ENCODE results near the gene SULT1A1. TPM values are rescaled to one million over a fixed set of nuclear protein-coding genes. Genes with fewer than 3 reads are reported as not detected.
"Not testable (repeated sequence)": the region's sequence is repeated elsewhere in the genome, so short reads cannot be mapped to it uniquely, and the experiment has no call there.

SULT1A1 gene
- 5.8 and 6.4 TPM in 2 replicates for total RNA-seq

- intact Hi-C loops (cut with micrococcal nuclease) = no loop called here
Observed at GRCh38 chr16:28609631-28610594, at the start of gene SULT1A1. TSS of gene SULT1A1 (minus strand) at chr16:28610044. CDS start at chr16:28608855, 1,189 bp downstream.

DNA sequence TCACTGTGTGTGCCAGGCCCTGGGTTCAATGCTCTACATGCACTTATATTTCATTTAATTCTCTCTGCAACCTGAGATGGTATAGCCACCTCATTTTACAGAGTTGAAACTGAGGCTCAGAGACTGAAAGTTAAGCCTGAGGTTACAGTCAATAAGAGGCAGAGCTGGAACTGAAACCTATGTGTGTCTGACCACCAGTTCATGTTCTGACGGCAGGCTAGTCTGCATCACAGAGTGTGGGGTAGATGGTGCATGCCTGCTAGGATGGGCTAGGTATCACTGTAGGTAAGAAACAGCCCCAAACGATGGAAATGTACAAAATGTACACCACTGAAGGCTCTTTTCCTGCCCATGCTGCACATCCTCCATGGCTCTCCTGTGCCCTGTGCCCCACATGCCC, 30.1 kb upstream of the SULT1A1 start:
- intact Hi-C loops (cut with micrococcal nuclease) = not testable (repeated sequence)

GRCh38 chr16:28638359-28638758, 28.5 kb upstream of the SULT1A1 start:
- intact Hi-C loops (cut with micrococcal nuclease) = not testable (repeated sequence)

DNA sequence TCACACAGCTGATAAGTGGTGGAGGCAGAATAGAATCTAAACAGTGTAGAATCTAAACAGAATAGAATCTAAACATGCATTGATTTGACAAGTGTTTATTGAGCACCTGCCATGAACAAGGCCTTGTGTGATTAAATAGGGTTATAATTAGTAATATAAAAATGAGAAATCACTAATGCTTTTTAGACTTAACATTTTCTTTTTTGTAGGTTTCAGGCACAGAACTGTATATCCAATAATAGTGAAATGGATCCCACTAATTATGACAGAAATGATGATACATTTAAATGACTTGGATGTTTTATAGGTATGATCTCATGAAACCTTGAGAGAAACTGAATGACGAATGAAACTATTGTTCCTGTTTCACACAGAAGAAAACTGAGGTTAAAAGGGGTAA, 27.9 kb upstream of the SULT1A1 start, which contains the start of gene NPIPB8:
Gene NPIPB8, plus strand, starts transcription at position 301 of the 400 bp plus-strand sequence. CDS start 296 bp downstream, outside the sequence.
- intact Hi-C loops (cut with micrococcal nuclease) = not testable (repeated sequence)

DNA sequence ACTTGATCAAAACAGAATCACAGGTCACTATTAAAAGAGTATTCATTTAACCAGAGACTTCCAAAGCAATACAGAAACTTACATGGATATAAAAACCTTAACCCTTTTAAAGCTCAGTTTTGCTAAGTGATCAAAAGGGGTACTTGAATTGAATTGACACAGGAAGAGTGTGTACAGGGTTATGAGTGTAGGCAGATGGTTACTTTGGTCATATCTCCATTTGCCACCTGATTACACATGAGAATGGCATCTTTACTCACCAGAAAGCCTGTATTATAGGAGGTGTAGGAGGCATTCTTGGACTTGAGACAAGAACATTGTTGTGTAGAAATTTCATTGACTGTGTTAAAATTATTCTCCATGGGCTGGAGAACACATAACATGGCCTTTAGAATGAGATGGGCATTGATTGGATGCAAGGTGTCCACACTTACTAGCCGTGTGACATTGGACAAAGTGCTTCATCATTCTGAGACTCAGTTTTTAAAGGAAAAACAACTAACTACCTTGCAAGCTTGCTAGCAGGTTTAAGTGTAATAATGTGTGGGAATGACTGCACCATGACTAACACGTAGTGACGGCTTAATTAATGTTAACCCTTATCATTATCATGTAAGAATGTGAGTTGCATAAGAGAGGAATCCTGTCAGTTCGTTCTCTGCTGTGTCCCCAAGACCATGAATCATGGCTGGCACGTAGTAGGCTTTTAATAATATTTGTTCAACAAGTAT, 26.4 kb upstream of the SULT1A1 start:
- intact Hi-C loops (cut with micrococcal nuclease) = not testable (repeated sequence)

DNA sequence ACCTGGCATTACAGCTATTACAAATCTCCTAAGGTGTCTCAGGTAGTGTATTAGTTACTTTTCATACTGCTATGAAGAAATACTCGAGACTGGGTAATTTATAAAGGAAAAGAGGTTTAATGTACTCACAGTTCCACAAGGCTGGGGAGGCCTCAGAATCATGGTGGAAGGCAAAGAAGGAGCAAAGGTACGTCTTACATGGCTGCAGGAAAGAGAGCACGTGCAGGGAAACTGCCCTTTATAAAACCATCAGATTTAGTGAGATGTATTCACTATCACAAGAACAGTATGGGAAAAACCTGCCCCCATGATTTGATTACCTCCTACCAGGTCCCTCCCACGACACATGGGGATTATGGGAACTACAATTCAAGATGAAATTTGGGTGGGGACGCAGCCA, 21.1 kb upstream of the SULT1A1 start:
- intact Hi-C loops (cut with micrococcal nuclease) = not testable (repeated sequence)

- intact Hi-C loops (cut with micrococcal nuclease) = loop anchor here (1.0 to 10.0 kb wide), 2 partner anchors 128 to 346 kb away; partner anchors contain the start of genes APOBR and CLN3
Observed at GRCh38 chr16:28623172-28623711, 13.4 kb upstream of the SULT1A1 start.

DNA sequence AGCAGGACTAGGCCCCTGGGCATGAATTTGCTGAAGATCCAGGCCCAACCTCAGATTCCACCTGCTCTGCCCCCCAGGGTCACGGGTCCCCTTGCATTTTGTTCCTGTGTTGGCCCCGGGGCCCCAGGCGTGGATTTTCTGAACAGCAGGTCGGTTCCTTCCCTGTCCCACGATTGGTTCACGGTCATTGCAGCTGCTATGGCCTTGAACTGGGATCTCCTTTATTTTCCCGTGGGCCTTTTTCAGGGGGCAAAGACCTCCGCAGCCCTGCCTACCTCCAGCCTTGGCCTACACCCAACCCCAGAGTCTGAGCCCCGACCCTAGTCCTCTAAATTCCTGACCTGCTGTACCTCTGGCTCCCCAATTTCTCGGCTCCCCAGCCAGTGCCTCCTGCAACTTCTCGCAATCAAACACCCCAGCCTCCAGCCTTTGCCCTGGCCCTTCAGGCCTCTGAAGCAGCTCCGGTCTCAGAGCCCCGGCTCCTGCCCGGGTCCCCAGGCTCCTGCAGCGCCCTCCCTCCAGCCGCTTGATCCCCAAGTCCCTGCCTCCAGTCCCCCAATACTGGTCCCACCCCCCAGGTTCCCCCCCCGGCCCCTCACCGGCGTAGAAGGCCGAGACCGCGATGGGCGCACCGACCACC, 12.8 kb upstream of the SULT1A1 start:
- intact Hi-C loops (cut with micrococcal nuclease) = loop anchor here (1.0 to 10.0 kb wide), 2 partner anchors 128 to 345 kb away; partner anchors contain the start of genes APOBR and CLN3

DNA sequence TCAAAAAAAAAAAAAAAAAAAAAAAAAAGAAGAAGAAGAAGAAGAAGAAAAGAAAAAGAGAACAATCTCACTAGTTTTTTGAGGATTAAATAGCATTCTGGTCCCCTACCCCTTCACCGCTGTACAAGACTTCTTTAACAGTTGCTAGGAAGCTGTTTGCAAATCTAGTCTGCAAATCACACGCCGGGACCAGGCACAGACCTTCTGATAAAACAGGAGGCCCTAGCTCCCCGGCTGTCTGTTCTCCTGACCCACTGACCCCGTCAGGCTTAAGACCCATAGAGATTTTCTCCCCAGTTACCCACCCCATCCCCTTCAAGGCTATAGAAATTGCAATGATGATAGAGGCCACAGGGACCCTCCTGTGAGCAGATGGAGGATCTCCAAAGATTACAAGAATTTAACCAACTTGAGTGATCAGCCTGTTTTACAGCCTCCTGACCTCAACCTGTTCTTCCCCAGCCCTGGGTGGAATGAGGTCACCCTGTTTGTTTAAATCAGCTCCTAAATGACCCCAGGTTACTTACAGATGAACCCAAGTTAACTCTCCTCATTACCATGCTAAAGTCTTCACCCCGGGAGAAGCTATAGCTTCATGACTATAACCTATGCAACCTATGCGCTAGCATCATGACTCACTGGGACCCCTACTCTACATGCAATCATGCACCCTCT, 11.8 kb upstream of the SULT1A1 start:
- intact Hi-C loops (cut with micrococcal nuclease) = loop anchor here (10.0 kb wide), 1 partner anchor 127 kb away; the partner anchor contains the start of genes APOBR and CLN3

DNA sequence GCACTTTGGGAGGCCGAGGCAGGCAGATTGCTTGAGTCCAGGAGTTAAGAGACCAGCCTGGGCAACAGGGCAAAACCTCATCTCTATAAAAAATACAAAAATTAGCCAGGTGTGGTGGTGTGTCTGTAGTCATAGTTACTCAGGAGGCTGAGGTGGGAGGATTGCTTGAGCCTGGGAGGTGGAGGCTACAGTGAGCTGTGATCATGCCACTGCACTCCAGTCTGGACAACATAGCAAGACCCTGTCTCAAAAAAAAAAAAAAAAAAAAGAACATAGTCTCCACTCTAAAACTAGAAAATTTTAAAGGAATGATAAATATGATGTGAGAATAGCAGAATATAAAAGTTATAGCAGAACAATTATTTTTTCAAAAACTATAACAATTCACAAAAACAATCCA, 10.5 kb upstream of the SULT1A1 start:
- intact Hi-C loops (cut with micrococcal nuclease) = loop anchor here (10.0 kb wide), 1 partner anchor 126 kb away; the partner anchor contains the start of genes APOBR and CLN3

DNA sequence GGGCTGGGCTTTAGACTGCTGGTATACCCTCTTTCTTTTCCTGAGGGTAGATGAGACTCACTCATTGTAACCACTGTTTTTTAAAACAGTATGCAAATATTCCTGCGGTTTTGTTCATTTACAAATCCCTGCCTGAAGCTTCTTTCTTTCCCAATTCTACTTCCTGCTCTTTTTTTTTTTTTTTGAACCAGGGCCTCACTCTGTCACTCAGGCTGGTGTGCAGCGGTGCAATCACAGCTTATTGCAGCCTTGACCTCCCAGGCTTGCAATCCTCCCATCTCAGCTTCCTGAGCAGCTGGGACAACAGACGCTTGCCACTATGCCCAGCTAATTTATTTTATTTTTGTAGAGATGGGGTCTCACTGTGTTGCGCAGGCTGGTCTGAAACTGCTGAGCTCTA, 8.0 kb upstream of the SULT1A1 start:
- intact Hi-C loops (cut with micrococcal nuclease) = no loop called here

- intact Hi-C loops (cut with micrococcal nuclease) = no loop called here
Observed at GRCh38 chr16:28616636-28617035, 6.8 kb upstream of the SULT1A1 start.

DNA sequence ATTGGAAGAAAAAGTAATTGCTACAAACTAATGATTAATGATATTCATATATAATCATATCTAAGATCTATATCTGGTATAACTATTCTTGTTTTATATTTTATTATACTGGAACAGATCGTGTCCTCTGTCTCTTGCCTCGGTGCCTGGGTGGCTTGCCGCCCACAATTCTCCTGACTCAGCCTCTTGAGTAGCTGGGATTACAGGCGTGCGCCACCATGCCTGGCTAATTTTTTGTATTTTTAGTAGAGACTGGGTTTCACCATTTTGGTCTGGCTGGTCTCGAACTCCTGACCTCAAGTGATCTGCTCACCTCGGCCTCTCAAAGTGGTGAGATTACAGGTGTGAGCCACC, 6.4 kb upstream of the SULT1A1 start:
- intact Hi-C loops (cut with micrococcal nuclease) = not testable (repeated sequence)

- intact Hi-C loops (cut with micrococcal nuclease) = not testable (repeated sequence)
Observed at GRCh38 chr16:28615486-28616223, 5.8 kb upstream of the SULT1A1 start.

- intact Hi-C loops (cut with micrococcal nuclease) = not testable (repeated sequence)
Observed at GRCh38 chr16:28614561-28614960, 4.7 kb upstream of the SULT1A1 start.

DNA sequence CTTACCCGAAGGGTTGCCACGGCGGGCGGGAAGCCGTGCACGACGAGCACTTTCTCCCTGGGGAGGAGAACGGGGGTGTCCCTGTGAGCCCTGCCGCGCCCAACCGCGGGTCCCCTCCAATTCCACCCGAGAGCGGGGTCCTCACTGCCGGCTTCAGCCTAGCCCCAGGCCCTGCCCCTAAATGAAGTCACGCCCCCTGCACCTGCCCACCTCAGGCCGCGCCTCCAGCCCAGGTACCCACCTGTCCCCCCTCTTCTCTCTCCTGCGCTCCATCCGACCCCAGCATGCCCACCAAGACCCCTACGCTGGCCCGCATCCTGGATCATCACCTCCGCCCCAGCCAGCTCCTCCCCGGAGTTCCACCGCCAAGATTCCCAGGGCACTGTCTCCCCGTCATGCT, 4.1 kb upstream of the SULT1A1 start:
- intact Hi-C loops (cut with micrococcal nuclease) = not testable (repeated sequence)

- intact Hi-C loops (cut with micrococcal nuclease) = not testable (repeated sequence)
Observed at GRCh38 chr16:28612359-28613280, 2.8 kb upstream of the SULT1A1 start.

- intact Hi-C loops (cut with micrococcal nuclease) = no loop called here
Observed at GRCh38 chr16:28610595-28611191, 849 bp upstream of the SULT1A1 start.
